Calu3 (cell line): ENCODE data around the gene NRP1. TPM values are rescaled to one million over a fixed set of nuclear protein-coding genes. Genes with fewer than 3 reads are reported as not detected.
A peak's percentile ranks its signal among the peaks of the same experiment; 100 is the strongest.

Source experiments
- BruUV-seq: library from RNA; stranded (reverse); fragments of 400-500 nt; replicated peaks from 2 replicates; lab custom pipeline; 2021; lab: Mats Ljungman, UMichigan
- CTCF ChIA-PET: fragments of 300-600 bp; sonication (Branson Sonifier 250); formaldehyde crosslinking; loops from one replicate; lab custom pipeline; 2022; ENCODE audit warnings: antibody characterized with exemption; lab: Charles Lee
- DNase-seq: peaks from one replicate; pipeline ENCODE4 v3.0.0; 2022
- H3K27ac Mint-ChIP-seq: one replicate; pipeline ENCODE4 v1.8.0; 2022; ENCODE audit warnings: mixed read lengths; ENCODE audit not compliant: unreplicated experiment
- H3K27me3 Mint-ChIP-seq: one replicate; pipeline ENCODE4 v1.8.0; 2022; ENCODE audit warnings: mixed read lengths; ENCODE audit not compliant: unreplicated experiment
- H3K36me3 Mint-ChIP-seq: one replicate; pipeline ENCODE4 v1.8.0; 2022; ENCODE audit warnings: mild to moderate bottlenecking, moderate library complexity, mixed read lengths; ENCODE audit not compliant: insufficient read depth, unreplicated experiment
- H3K4me1 Mint-ChIP-seq: one replicate; pipeline ENCODE4 v1.8.0; 2022; ENCODE audit warnings: mild to moderate bottlenecking, low read depth, mixed read lengths; ENCODE audit not compliant: unreplicated experiment
- H3K4me3 Mint-ChIP-seq: one replicate; pipeline ENCODE4 v1.8.0; 2022; ENCODE audit warnings: mild to moderate bottlenecking, low read depth, moderate library complexity, mixed read lengths; ENCODE audit not compliant: unreplicated experiment
- H3K9me3 Mint-ChIP-seq: one replicate; pipeline ENCODE4 v1.8.0; 2022; ENCODE audit warnings: low read depth, mixed read lengths; ENCODE audit not compliant: unreplicated experiment
- intact Hi-C: fragments of 100-400 bp; cut with micrococcal nuclease; formaldehyde crosslinking; loops from one replicate; pipeline ENCODE4 v1.10.0; 2022; ENCODE audit not compliant: unreplicated experiment
- total RNA-seq: library from RNA; stranded (reverse); gene quantifications from 2 replicates; pipeline ENCODE4 v1.2.3, GENCODE V29; 2022
- TF ChIP-seq, protein P1 (sequence below): fragments of 200-600 bp; IDR thresholded peaks from one replicate; pipeline ENCODE4 v1.8.0; 2022; ENCODE audit warnings: antibody characterized with exemption; ENCODE audit not compliant: unreplicated experiment

Gene NRP1
- total RNA-seq, 1 experiment from 2014 or later = 96.3 TPM

DNA sequence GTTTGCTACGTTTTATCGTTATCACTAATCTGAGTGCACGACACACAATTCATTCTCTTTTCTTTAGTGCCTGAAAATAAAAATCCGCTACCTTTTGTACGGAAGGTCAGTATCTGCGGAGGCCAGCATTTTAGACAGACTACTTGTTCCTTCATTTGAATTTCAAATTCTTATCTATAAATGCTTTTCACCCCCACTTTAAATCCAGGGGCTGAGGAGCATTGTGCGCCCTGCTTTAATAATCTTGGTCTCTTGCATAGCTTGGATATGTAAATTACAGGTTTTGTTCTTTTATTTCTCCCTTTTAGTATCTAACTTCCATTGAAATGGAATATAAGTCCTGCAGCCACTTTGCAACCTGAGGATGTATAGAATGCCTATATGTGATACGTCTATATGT lies 44.7 kb downstream of the NRP1 start:
- no peak overlapping the region for H3K4me3 Mint-ChIP-seq
- BruUV-seq = no TSS peak
- peaks cover 59% of the 10 kb centered on the region for H3K4me1 Mint-ChIP-seq
- TF ChIP-seq, protein P1, sequence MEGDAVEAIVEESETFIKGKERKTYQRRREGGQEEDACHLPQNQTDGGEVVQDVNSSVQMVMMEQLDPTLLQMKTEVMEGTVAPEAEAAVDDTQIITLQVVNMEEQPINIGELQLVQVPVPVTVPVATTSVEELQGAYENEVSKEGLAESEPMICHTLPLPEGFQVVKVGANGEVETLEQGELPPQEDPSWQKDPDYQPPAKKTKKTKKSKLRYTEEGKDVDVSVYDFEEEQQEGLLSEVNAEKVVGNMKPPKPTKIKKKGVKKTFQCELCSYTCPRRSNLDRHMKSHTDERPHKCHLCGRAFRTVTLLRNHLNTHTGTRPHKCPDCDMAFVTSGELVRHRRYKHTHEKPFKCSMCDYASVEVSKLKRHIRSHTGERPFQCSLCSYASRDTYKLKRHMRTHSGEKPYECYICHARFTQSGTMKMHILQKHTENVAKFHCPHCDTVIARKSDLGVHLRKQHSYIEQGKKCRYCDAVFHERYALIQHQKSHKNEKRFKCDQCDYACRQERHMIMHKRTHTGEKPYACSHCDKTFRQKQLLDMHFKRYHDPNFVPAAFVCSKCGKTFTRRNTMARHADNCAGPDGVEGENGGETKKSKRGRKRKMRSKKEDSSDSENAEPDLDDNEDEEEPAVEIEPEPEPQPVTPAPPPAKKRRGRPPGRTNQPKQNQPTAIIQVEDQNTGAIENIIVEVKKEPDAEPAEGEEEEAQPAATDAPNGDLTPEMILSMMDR = no peak
- H3K27ac Mint-ChIP-seq = no peak overlapping the region
- H3K27me3 Mint-ChIP-seq = no peaks in the 10 kb centered on the region
- CTCF ChIA-PET = interaction anchor here (0.7 kb wide), 2 partner anchors 18 to 68 kb away, joined by 3 read pairs; no protein-coding TSS in a partner anchor
- H3K36me3 Mint-ChIP-seq = peaks cover 18% of the 10 kb centered on the region
- DNase-seq = no peak
- no peaks in the 10 kb centered on the region for H3K9me3 Mint-ChIP-seq
- intact Hi-C loops = no loop called here

DNA sequence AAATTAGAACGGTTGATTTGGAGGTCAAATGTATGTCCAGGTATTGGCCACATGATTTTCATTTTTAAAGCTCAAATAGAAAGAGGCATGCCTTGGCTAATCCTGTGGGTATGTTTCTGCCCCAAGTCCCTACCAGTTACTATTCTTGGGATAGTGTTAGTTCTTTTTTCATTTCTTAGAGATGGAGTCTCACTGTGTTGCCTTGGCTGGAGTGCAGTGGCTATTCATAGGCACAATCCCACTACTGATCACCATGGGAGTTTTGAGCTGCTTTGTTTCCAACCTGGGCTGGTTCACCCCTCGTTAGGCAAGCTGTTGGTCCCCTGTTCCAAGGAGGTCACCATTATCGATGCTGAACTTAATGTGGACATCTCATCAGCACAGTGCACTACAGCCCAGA lies 46.3 kb downstream of the NRP1 start:
- intact Hi-C loops = no loop called here
- DNase-seq = no peak
- no peak overlapping the region for H3K4me3 Mint-ChIP-seq
- H3K4me1 Mint-ChIP-seq = peaks cover 59% of the 10 kb centered on the region
- no TSS peak for BruUV-seq
- no peaks in the 10 kb centered on the region for H3K9me3 Mint-ChIP-seq
- H3K27ac Mint-ChIP-seq = no peak overlapping the region
- H3K27me3 Mint-ChIP-seq = no peaks in the 10 kb centered on the region
- CTCF ChIA-PET = interaction anchor here (1.3 kb wide), 1 partner anchor 12 kb away, joined by 4 read pairs; no protein-coding TSS in a partner anchor
- peaks cover 7% of the 10 kb centered on the region for H3K36me3 Mint-ChIP-seq
- TF ChIP-seq, protein P1 = no peak

DNA sequence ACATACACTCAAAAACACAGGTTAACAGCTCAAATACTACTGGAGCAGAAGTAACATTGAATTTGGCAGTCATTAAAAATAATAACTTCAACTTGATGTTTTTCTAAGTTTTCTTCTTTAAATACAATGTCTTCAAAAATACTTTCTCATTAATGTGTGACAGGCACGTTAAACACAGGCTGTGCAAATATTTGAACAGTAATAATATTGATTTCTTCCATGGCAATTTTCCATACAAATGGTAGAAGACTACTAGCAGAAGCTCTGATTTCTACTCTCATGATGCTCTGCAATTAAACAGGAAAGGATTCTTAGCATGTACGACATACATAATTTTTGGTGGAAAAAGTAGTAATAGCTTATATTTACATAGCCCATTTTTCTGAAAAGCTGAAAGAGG lies 47.4 kb downstream of the NRP1 start:
- no TSS peak for BruUV-seq
- peaks cover 53% of the 10 kb centered on the region for H3K4me1 Mint-ChIP-seq
- H3K36me3 Mint-ChIP-seq = peaks cover 5% of the 10 kb centered on the region
- TF ChIP-seq, protein P1 = no peak
- intact Hi-C loops = no loop called here
- CTCF ChIA-PET = interaction anchor here (0.6 kb wide), 1 partner anchor 1116 kb away, joined by 3 read pairs; no protein-coding TSS in a partner anchor
- peak overlapping the region; percentile 30 for H3K27ac Mint-ChIP-seq
- H3K9me3 Mint-ChIP-seq = no peaks in the 10 kb centered on the region
- no peaks in the 10 kb centered on the region for H3K27me3 Mint-ChIP-seq
- H3K4me3 Mint-ChIP-seq = no peak overlapping the region
- DNase-seq = no peak

DNA sequence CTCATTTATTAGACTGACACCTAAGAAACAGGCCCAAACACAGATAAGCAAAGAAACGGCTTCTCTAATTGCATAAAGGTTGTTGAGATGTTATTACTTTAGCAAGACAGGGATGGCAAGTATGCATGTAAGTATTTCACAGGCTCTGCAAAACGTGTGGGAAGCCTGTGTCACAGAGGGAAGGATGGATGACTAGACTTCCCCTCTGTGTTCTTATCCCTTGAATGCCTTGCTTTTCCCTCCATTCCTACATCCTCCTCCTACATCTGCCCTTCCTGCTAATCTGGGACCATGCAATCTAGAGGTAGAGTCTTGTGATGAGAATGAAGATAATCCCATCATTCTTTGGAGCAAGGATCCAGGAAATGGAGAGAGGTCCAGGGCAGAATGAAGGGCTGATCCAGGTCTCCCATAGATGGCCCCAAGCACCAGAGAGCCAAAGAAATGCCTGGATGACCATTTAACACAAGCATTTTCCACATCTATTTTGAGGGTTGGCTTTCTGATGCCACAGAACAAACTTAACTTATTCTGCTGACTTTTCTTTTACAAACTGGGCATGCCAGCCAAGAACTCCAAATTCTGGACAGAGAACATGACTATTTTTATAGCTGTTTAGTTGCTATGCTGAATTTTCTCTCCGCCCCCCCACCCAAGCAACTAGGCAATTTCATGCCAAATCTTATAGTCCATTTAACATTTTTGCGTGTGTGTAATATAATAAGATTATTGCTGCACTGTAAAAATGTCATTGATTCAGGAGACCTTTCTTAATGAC lies 48.1 kb downstream of the NRP1 start:
- Mint-ChIP-seq H3K27me3 (no peaks in the 10 kb centered on the region), H3K9me3 (no peaks in the 10 kb centered on the region), H3K4me3 (no peak overlapping the region), H3K36me3 (no peaks in the 10 kb centered on the region), H3K27ac (peak overlapping the region; percentile 30), H3K4me1 (peaks cover 45% of the 10 kb centered on the region)
- intact Hi-C loops = no loop called here
- no TSS peak for BruUV-seq
- no peak for DNase-seq
- TF ChIP-seq, protein P1 = no peak
- CTCF ChIA-PET = no interaction called here
